ENCODE data around the gene KCNQ5. TPM values are rescaled to one million over a fixed set of nuclear protein-coding genes. Genes with fewer than 3 reads are reported as not detected.

The KCNQ5 gene
- total RNA-seq, 1 donor from 2014 or later, result 3.9 TPM

DNA sequence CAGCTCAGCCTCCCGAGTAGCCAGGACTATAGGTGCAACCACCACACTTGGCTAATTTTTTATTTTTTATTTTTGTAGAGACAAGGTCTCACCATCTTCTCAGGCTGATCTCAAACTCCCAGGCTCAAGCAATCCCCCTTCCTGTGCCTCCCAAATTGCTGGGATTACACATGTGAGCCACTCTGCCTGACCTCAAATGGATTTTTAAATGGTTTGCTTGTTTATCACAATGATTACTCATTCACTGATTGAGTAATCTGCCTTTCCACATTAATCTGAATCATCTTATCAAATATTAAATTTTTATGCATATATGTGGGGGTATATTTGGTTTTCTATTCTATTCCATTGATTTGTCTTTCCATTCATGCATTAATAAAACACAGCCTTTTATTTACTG, 612.9 kb downstream of the KCNQ5 start:
- H3K27me3 ChIP-seq, result no peaks in the 10 kb centered on the region
- TF ChIP-seq, protein P1, sequence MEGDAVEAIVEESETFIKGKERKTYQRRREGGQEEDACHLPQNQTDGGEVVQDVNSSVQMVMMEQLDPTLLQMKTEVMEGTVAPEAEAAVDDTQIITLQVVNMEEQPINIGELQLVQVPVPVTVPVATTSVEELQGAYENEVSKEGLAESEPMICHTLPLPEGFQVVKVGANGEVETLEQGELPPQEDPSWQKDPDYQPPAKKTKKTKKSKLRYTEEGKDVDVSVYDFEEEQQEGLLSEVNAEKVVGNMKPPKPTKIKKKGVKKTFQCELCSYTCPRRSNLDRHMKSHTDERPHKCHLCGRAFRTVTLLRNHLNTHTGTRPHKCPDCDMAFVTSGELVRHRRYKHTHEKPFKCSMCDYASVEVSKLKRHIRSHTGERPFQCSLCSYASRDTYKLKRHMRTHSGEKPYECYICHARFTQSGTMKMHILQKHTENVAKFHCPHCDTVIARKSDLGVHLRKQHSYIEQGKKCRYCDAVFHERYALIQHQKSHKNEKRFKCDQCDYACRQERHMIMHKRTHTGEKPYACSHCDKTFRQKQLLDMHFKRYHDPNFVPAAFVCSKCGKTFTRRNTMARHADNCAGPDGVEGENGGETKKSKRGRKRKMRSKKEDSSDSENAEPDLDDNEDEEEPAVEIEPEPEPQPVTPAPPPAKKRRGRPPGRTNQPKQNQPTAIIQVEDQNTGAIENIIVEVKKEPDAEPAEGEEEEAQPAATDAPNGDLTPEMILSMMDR (IDR thresholded peaks at IDR 0.05), result no peak
- TF ChIP-seq POLR2AphosphoS5 (IDR thresholded peaks at IDR 0.05; ENCODE audit: insufficient read depth in 1 of 2, low read depth in 1 of 2) (no peak), POLR2A (IDR thresholded peaks at IDR 0.05) (no peak)
- DNase-seq (ENCODE audit: extremely low spot score in 2 of 2), result no peak
- H3K27ac ChIP-seq, result peak overlapping the region; percentile 24
- no peak overlapping the region for H3K4me3 ChIP-seq
- intact Hi-C loops (cut with DNase I), result no loop called here
- no peaks in the 10 kb centered on the region for H3K9me3 ChIP-seq
- no peaks in the 10 kb centered on the region for H3K4me1 ChIP-seq
- no peaks in the 10 kb centered on the region for H3K36me3 ChIP-seq

DNA sequence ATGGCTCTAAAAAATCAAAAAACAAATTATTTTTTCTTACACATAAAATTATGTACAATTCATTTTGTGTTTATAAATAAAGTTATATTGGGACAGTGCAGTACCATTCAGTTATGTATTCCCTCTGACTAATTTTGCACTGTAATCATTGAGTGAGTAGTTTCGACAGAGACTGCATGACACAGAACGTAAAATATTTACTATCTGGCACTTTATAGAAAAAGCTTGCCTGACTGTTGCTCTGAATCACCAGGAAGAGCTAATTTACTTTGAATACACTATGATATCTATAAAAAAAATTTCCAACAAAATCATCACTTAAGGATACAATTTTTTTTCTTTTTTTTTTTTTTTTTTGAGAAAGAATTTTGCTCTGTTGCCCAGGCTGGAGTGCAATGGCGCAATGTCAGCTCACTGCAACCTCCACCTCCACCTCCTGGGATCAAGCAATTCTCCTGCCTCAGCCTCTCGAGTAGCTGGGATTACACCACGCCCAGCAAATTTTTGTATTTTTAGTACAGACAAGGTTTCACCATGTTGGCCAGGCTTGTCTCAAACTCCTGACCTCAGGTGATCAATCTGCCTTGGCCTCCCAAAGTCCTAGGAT, 614.4 kb downstream of the KCNQ5 start:
- no peak for DNase-seq (ENCODE audit: extremely low spot score in 2 of 2)
- intact Hi-C loops (cut with DNase I), result no loop called here
- no peak overlapping the region for H3K27ac ChIP-seq
- H3K36me3 ChIP-seq, result no peaks in the 10 kb centered on the region
- H3K4me1 ChIP-seq, result no peaks in the 10 kb centered on the region
- no peak overlapping the region for H3K4me3 ChIP-seq
- H3K27me3 ChIP-seq, result no peaks in the 10 kb centered on the region
- H3K9me3 ChIP-seq, result no peaks in the 10 kb centered on the region
- no peak for TF ChIP-seq POLR2A (IDR thresholded peaks at IDR 0.05)
- TF ChIP-seq, protein P1 (IDR thresholded peaks at IDR 0.05), result no peak
- TF ChIP-seq POLR2AphosphoS5 (IDR thresholded peaks at IDR 0.05; ENCODE audit: insufficient read depth in 1 of 2, low read depth in 1 of 2), result no peak

DNA sequence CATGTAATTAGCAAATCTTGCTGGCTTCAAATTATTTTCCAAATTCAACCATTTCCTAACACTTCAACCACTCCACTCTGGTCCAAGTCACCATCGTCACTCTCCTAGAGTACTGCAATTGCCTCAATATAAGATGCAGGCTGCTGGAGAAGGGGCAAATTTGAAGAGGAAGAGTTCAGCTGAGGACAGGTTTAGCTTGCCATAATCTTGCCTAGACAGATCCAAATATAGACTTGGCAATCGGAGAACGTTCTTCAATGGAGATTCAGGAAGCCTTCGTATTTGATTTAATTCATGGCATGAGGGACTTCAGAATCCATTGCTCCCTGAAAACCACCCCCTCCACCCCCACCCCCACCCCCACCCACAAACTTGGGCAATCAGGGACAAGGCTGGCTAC, 618.9 kb downstream of the KCNQ5 start:
- H3K4me3 ChIP-seq, result no peak overlapping the region
- DNase-seq (ENCODE audit: extremely low spot score in 2 of 2), result no peak
- H3K36me3 ChIP-seq, result no peaks in the 10 kb centered on the region
- intact Hi-C loops (cut with DNase I), result no loop called here
- no peaks in the 10 kb centered on the region for H3K27me3 ChIP-seq
- H3K4me1 ChIP-seq, result no peaks in the 10 kb centered on the region
- H3K9me3 ChIP-seq, result no peaks in the 10 kb centered on the region
- TF ChIP-seq POLR2AphosphoS5 (IDR thresholded peaks at IDR 0.05; ENCODE audit: insufficient read depth in 1 of 2, low read depth in 1 of 2), result no peak
- no peak overlapping the region for H3K27ac ChIP-seq

DNA sequence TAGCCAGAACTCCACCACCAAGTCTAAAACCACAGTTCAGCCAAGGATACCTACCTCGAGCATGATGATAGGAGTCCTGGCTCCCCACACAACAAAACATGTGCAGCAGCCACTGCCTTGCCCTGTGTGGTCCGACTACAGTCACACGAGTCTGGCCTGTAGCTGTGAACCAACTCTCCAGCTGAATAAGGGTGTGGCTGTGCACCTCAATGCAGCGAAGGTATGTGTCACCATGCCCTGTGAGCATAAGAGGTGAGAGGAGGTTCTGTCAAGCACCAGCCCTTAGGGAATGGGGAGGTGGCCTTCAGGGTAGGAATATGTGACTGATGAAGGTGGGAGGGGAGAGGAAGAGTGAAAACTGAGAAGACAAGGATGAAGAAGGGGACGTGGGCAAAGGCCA, 620.1 kb downstream of the KCNQ5 start:
- Histone ChIP-seq H3K27me3 (no peaks in the 10 kb centered on the region), H3K4me3 (no peak overlapping the region), H3K27ac (no peak overlapping the region), H3K4me1 (no peaks in the 10 kb centered on the region), H3K9me3 (no peaks in the 10 kb centered on the region), H3K36me3 (no peaks in the 10 kb centered on the region)
- no peak for TF ChIP-seq POLR2AphosphoS5 (IDR thresholded peaks at IDR 0.05; ENCODE audit: insufficient read depth in 1 of 2, low read depth in 1 of 2)
- no peak for TF ChIP-seq POLR2A (IDR thresholded peaks at IDR 0.05)
- TF ChIP-seq, protein P1 (IDR thresholded peaks at IDR 0.05), result no peak
- intact Hi-C loops (cut with DNase I), result no loop called here
- DNase-seq (ENCODE audit: extremely low spot score in 2 of 2), result no peak

Small RNA genes lying within 50 kb of the gene (microRNA-seq; reads per million reads assigned to microRNA genes)
- not detected for gene MIR4282 (ENCODE audit: borderline number of aligned reads, borderline replicate concordance)

Small RNA genes lying within 50 kb of the gene (small RNA-seq; reads per million reads assigned to genes)
- gene MIR4282, result not detected

Data from vagina (tissue), 2 donors.